DND-41 (cell line): ENCODE results near the gene IL20RA.

Experiments
- ATAC-seq: fragments of 200-7000 bp; cut with Tn5 transposase; 3 replicates; pipeline ENCODE4 v1.9.1; 2021; ENCODE audit warnings: low read depth; ENCODE audit not compliant: insufficient read depth
- DNase-seq: peaks from one replicate; pipeline ENCODE4 v3.0.0-alpha.2; 2020
- H2AFZ ChIP-seq: 2 replicates; pipeline ENCODE4 v1.6.0; 2012; ENCODE audit warnings: low read depth, low read length
- H3K27ac ChIP-seq: 2 replicates; pipeline ENCODE4 v1.5.1; 2012; ENCODE audit warnings: low read length, inconsistent platforms
- H3K27me3 ChIP-seq: fragments of 200-600 bp; sonication (generic); 2 replicates; pipeline ENCODE4 v1.6.0; 2012; ENCODE audit warnings: low read length, mild to moderate bottlenecking, inconsistent platforms; ENCODE audit not compliant: insufficient read depth, poor library complexity
- H3K36me3 ChIP-seq: 2 replicates; pipeline ENCODE4 v1.5.1; 2012; ENCODE audit warnings: low read length, inconsistent platforms; ENCODE audit not compliant: insufficient read depth
- H3K4me1 ChIP-seq: 2 replicates; pipeline ENCODE4 v1.5.1; 2012; ENCODE audit warnings: mild to moderate bottlenecking, low read length; ENCODE audit not compliant: insufficient read depth
- H3K4me2 ChIP-seq: 2 replicates; pipeline ENCODE4 v1.6.0; 2012; ENCODE audit warnings: mild to moderate bottlenecking, moderate library complexity, low read length, inconsistent platforms; ENCODE audit not compliant: insufficient read depth
- H3K4me3 ChIP-seq, 2 experiments: fragments of 200-600 bp in 1 of 2; shearing (Covaris generic) in 1 of 2; 2 replicates each; pipeline ENCODE4 v1.5.1; 2012 to 2016; ENCODE audit warnings: inconsistent platforms in 2 of 2, low read length in 2 of 2, mild to moderate bottlenecking in 2 of 2, low read depth in 1 of 2, moderate library complexity in 1 of 2
- H3K79me2 ChIP-seq: 2 replicates; pipeline ENCODE4 v1.6.0; 2012; ENCODE audit warnings: low read length, inconsistent platforms; ENCODE audit not compliant: insufficient read depth
- H3K9ac ChIP-seq: 2 replicates; pipeline ENCODE4 v1.6.0; 2012; ENCODE audit warnings: low read depth, mild to moderate bottlenecking, inconsistent platforms, low read length, moderate library complexity
- H3K9me3 ChIP-seq: 2 replicates; pipeline ENCODE4 v1.5.1; 2012; ENCODE audit warnings: low read length, moderate library complexity, mild to moderate bottlenecking, inconsistent platforms; ENCODE audit not compliant: insufficient read depth, severe bottlenecking
- H4K20me1 ChIP-seq: 2 replicates; pipeline ENCODE4 v1.6.0; 2012; ENCODE audit warnings: low read length; ENCODE audit not compliant: insufficient read depth
- EZH2 ChIP-seq: IDR thresholded peaks from 3 replicates; pipeline ENCODE4 v1.6.1; 2012; ENCODE audit warnings: borderline replicate concordance, low read depth, mild to moderate bottlenecking, moderate library complexity, low read length, inconsistent platforms; ENCODE audit not compliant: severe bottlenecking
- TF ChIP-seq, protein P1 (sequence below): IDR thresholded peaks from 2 replicates; pipeline ENCODE4 v1.5.1; 2012; ENCODE audit warnings: borderline replicate concordance, low read length, moderate library complexity, mild to moderate bottlenecking; ENCODE audit not compliant: poor library complexity, severe bottlenecking; ENCODE audit errors: extremely low read depth

The IL20RA gene

DNA sequence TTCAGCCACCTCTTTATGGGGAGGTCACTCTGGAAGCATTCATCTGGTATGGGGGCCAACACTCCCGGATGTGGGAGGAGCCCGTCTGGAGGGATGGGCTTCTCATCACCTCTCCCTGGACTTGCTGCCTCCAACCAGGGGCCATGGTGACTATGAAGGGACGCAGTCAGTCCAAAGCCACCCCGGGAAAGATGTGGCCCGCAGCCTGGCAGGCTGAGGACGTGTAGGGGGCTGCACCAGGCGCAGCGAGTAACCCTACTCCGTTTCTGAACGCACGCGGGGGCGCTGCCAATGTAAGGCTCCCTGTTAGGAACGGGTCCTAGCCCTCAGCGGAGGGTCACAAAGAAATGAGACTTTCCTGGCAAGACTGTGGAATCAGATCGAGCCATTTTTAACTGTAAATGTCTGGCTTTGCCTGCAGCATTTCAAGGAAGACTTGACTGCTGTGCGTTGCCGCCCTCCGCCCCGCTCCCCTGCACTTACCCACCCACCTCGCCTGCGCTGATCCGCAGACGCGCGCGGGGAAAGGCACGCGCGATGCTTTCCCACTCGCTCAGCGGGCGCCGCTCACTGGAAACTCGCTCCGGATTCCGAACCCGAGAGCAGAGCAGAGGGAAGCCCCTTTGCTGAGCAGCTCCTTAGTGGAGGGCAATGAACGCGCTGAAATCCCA lies 55.1 kb downstream of the IL20RA start:
- DNase-seq (no peak), ATAC-seq (no peak)
- H2AFZ ChIP-seq: no peak overlapping the region
- no peaks in the 10 kb centered on the region for H3K9me3 ChIP-seq
- H3K27me3 ChIP-seq: peaks cover 44% of the 10 kb centered on the region
- no peak overlapping the region for H3K4me2 ChIP-seq
- H3K4me3 ChIP-seq: no peak overlapping the region
- no peaks in the 10 kb centered on the region for H3K36me3 ChIP-seq
- no peaks in the 10 kb centered on the region for H3K79me2 ChIP-seq
- no peak for TF ChIP-seq EZH2
- TF ChIP-seq, protein P1, sequence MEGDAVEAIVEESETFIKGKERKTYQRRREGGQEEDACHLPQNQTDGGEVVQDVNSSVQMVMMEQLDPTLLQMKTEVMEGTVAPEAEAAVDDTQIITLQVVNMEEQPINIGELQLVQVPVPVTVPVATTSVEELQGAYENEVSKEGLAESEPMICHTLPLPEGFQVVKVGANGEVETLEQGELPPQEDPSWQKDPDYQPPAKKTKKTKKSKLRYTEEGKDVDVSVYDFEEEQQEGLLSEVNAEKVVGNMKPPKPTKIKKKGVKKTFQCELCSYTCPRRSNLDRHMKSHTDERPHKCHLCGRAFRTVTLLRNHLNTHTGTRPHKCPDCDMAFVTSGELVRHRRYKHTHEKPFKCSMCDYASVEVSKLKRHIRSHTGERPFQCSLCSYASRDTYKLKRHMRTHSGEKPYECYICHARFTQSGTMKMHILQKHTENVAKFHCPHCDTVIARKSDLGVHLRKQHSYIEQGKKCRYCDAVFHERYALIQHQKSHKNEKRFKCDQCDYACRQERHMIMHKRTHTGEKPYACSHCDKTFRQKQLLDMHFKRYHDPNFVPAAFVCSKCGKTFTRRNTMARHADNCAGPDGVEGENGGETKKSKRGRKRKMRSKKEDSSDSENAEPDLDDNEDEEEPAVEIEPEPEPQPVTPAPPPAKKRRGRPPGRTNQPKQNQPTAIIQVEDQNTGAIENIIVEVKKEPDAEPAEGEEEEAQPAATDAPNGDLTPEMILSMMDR: no peak
- no peak overlapping the region for H3K9ac ChIP-seq
- H3K27ac ChIP-seq: no peak overlapping the region
- H4K20me1 ChIP-seq: no peaks in the 10 kb centered on the region
- no peaks in the 10 kb centered on the region for H3K4me1 ChIP-seq

DNA sequence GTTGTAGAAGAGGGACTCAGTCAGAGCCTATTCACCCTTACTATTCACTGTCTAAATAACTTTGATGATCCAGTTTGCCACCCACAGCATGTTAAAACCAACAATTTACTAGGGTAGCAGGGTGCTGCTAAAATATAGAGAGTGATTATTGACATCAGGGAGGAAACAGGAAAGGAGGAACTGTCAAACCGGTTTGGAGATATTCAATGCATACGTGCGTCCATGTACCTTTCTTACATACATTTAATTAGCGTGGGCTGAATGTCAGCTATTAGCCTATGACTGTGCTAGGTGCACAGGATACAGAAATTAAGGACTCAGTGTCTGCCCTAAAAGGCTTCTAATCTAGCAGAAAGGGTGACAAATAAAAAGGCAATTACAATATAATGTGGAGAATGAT lies 57.2 kb downstream of the IL20RA start:
- ATAC-seq (no peak), DNase-seq (no peak)
- no peaks in the 10 kb centered on the region for H3K36me3 ChIP-seq
- no peaks in the 10 kb centered on the region for H3K4me1 ChIP-seq
- H2AFZ ChIP-seq: no peak overlapping the region
- no peak overlapping the region for H3K9ac ChIP-seq
- H3K79me2 ChIP-seq: no peaks in the 10 kb centered on the region
- H3K4me2 ChIP-seq: no peak overlapping the region
- TF ChIP-seq, protein P1: no peak
- TF ChIP-seq EZH2: no peak
- no peak overlapping the region for H3K4me3 ChIP-seq
- H3K9me3 ChIP-seq: no peaks in the 10 kb centered on the region
- H4K20me1 ChIP-seq: no peaks in the 10 kb centered on the region
- no peak overlapping the region for H3K27ac ChIP-seq
- peaks cover 50% of the 10 kb centered on the region for H3K27me3 ChIP-seq

DNA sequence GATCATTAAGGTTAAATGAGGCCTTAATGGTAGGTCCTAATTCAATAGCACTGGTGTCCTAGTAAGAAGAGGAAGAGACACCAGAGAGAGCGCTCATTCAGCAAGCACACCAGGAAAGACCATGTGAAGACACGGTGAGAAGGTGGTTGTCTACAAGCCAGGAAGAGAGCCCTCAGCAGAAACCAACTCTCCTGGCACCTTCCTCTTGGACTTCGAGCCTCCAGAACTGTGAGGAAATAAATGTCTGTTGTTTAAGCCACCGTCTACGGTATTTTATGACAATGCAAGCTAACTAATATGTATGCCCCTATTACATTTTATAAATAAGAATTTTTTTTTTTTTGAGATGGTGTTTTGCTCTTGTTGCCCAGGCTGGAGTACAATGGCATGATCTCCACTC lies 59.3 kb downstream of the IL20RA start:
- Histone ChIP-seq H3K9me3 (no peaks in the 10 kb centered on the region), H2AFZ (no peak overlapping the region), H3K36me3 (no peaks in the 10 kb centered on the region), H3K79me2 (no peaks in the 10 kb centered on the region), H3K27ac (no peak overlapping the region), H4K20me1 (no peaks in the 10 kb centered on the region), H3K9ac (no peak overlapping the region), H3K4me1 (no peaks in the 10 kb centered on the region), H3K4me2 (no peak overlapping the region), H3K27me3 (peaks cover 43% of the 10 kb centered on the region), H3K4me3 (no peak overlapping the region)
- no peak for ATAC-seq
- TF ChIP-seq EZH2: no peak
- TF ChIP-seq, protein P1: no peak
- no peak for DNase-seq
